Smooth muscle cell of the umbilical artery (primary cell): ENCODE data around the gene SMC1A. TPM values are rescaled to one million over a fixed set of nuclear protein-coding genes. Genes with fewer than 3 reads are reported as not detected.

ENCODE experiments used
- total RNA-seq: library from RNA; depleted of rRNA; stranded (reverse); fragments of >200 nt; gene quantifications from 2 replicates; pipeline ENCODE4 v1.2.3, GENCODE V29; 2014

The SMC1A gene
- total RNA-seq = 7.7 and 20.8 TPM in 2 replicates

GRCh38 chrX:53422086-53422860 lies at the start of gene SMC1A:
Gene SMC1A (minus strand): TSS chrX:53422654. CDS start chrX:53422600, 54 bp downstream.

DNA sequence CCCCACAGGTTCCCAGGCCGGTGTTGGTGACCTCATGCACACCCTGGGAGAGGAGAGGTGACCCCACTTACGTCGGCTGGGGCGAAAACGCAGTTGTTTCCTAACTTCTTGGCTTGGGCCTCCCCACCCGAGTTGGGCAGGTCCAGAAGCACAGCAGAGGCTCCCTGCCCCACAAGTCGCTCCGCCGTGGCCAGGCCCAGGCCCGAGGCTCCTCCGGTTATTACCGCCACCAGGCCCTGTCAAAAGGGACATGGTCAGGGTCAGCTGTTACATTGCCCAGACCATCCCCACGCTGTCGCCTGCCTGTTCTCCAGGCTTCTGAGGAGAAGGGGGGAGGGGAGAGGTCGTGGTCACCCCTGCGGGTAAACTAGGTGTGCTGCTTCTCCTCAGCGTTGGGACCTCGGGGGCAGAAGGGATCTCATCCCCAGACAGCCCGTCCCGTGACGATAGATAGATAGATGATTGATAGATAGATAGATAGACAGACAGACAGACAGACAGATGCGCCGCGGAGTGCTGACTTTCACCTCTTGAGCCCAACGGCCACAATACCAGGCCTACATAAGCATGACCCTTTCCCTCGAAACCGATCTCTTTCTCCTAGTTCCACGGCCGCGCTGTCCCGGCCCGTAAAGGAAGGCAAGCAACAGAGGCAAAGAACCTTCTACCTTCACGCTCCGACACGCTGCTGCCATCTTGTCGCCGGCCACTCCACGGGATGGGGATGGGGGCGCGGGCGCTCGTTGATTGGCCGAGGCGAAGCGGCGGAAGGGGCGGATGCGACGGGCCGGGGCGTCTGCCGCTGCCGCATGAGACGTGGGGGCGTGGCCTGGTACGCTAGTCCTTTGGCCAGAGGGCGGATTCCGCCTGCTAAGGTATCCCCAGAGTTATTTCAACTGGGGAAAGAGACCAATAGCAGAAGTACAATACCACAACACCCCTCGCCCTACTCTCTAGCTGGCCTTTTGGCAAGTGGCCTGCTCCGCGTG lies 11.5 kb upstream of the SMC1A start, which contains the start of gene HSD17B10:
Gene HSD17B10, minus strand, starts transcription at position 720 of the 989 bp plus-strand sequence. Its CDS starts 25 bp downstream, at position 695.

GRCh38 chrX:53422861-53423306 lies 430 bp upstream of the SMC1A start, which contains the start of gene RIBC1:
Gene RIBC1 (plus strand): TSS chrX:53422873. CDS start chrX:53426277, 3,404 bp downstream.

Other genes with a start within 250 kb of the SMC1A start
- 142 and 160 TPM in 2 replicates for gene KDM5C, start 197.4 kb downstream of the SMC1A start, total RNA-seq
- gene IQSEC2, start 141.1 kb downstream of the SMC1A start, total RNA-seq = 4.9 and 6.2 TPM in 2 replicates
- gene RIBC1, start 219 bp upstream of the SMC1A start, total RNA-seq = 0.14 TPM in 1 of 2 replicates, not detected in the other
- gene HSD17B10, start 11.7 kb upstream of the SMC1A start, total RNA-seq = 51.4 and 52.6 TPM in 2 replicates